Measurements from ENCODE around the gene FMR1.

Gene FMR1

GRCh38 chrX:147916375-147916968 is 4.8 kb downstream of the FMR1 start:
- DNase-seq (ENCODE audit: low spot score), result no peak

GRCh38 chrX:147917700-147918695 is 6.3 kb downstream of the FMR1 start:
- DNase-seq (ENCODE audit: low spot score), result no peak

GRCh38 chrX:147920161-147920666 is 8.5 kb downstream of the FMR1 start:
- no peak for DNase-seq (ENCODE audit: low spot score)

GRCh38 chrX:147923605-147924004 is 11.9 kb downstream of the FMR1 start:
- DNase-seq (ENCODE audit: low spot score), result no peak

GRCh38 chrX:147927256-147927655 is 15.5 kb downstream of the FMR1 start:
- no peak for DNase-seq (ENCODE audit: low spot score)

- DNase-seq (ENCODE audit: low spot score), result no peak
Measured at GRCh38 chrX:147933815-147934214, 22.1 kb downstream of the FMR1 start.

GRCh38 chrX:147935156-147935758 is 23.5 kb downstream of the FMR1 start:
- DNase-seq (ENCODE audit: low spot score), result no peak

GRCh38 chrX:147945286-147945685 is 33.6 kb downstream of the FMR1 start:
- DNase-seq (ENCODE audit: low spot score), result no peak

GRCh38 chrX:147948531-147948930 is 36.8 kb downstream of the FMR1 start:
- DNase-seq (ENCODE audit: low spot score), result no peak

GRCh38 chrX:147950352-147950751 is 38.6 kb downstream of the FMR1 start:
- no peak for DNase-seq (ENCODE audit: low spot score)

GRCh38 chrX:147953976-147954375 is 42.3 kb downstream of the FMR1 start:
- DNase-seq (ENCODE audit: low spot score), result no peak

GRCh38 chrX:147957291-147957690 is 45.6 kb downstream of the FMR1 start:
- DNase-seq (ENCODE audit: low spot score), result no peak

- no peak for DNase-seq (ENCODE audit: low spot score)
Measured at GRCh38 chrX:147958291-147958690, 46.6 kb downstream of the FMR1 start.

GRCh38 chrX:147960722-147961121 is 49.0 kb downstream of the FMR1 start:
- DNase-seq (ENCODE audit: low spot score), result no peak

- no peak for DNase-seq (ENCODE audit: low spot score)
Measured at GRCh38 chrX:147962476-147962875, 50.8 kb downstream of the FMR1 start.

GRCh38 chrX:147978931-147979330 is 67.2 kb downstream of the FMR1 start:
- no peak for DNase-seq (ENCODE audit: low spot score)

GRCh38 chrX:147981038-147981752 is 69.5 kb downstream of the FMR1 start, which contains the start of gene FMR1NB:
TSS of gene FMR1NB (plus strand) at chrX:147981337. CDS start at chrX:147981403, 66 bp downstream.
- DNase-seq (ENCODE audit: low spot score), result no peak
